ENCODE results near the gene NFYC.

GRCh38 chr1:40697436-40697835 lies 5.9 kb downstream of the NFYC start:
- no peak for TF ChIP-seq GATA2 (IDR thresholded peaks at IDR 0.05; ENCODE audit: low read depth, low read length)
- TF ChIP-seq GATA3 (IDR thresholded peaks at IDR 0.05; ENCODE audit: low read depth, low read length) = no peak

Measured in SH-SY5Y (cell line).